ENCODE data around the gene IRF6. TPM values are rescaled to one million over a fixed set of nuclear protein-coding genes. Genes with fewer than 3 reads are reported as not detected.
"Not testable (repeated sequence)": the region's sequence is repeated elsewhere in the genome, so short reads cannot be mapped to it uniquely, and the experiment has no call there.

The IRF6 gene
- total RNA-seq, 1 donor from 2014 or later: 0.74 TPM

DNA sequence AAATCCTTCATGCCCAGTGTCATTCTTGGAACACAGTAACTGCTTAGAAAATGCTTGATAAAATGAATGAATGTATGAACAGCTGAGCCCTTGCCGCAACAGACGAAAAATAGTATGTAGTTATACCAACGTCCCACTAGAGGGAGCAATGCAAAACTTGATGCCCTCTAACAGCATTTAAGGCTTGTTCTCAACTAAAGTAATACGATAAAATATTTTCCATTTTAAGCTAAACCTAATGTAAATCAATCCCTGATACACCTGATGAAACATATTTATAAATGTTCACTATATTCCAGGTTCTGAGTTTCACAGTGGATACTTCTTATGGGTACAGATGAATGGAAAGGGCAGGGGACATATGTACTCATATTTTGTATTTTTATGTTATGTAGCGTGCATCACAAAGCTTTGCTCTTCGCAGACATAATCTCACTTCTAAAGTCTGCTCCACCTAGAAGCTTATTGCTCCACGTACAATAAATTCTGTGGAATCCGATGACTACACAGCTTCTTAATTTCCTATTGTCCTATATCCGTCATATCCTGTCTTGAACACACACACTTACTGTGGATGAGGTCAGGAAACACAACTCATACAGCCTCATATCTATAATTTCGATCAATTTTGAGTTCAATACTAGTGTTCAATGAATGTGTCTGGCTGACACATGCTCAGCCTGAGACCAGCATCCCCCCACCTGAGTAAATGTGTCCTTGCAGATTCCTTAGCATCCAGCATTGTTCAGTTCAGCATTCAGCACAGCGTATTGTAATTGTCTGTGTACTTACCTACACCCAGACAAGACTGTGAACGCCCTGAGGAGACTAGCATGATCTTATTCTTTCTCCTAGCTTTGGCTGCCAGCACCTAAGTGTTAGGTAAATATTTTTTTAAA, 17.4 kb upstream of the IRF6 start:
- DNase-seq (ENCODE audit: low spot score): no peak

DNA sequence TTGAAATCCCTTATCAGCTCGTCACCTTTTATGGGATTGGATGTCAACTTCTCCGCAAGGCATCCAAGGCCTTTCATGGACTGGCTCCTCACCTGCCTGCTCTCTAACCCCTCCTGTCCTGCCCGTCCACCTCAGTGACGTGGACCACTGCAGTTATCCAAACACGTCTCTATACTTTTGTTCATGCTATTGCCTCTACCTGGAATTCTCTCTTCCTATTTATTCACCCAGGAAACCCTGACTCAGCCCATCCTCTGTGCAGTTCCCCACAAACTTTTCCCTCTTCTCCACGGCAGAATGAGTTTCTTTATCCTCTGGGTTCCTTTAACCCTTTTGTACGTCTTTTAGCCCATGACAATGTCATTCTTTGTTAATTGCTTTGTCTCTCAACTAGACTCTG, 16.8 kb upstream of the IRF6 start:
- DNase-seq (ENCODE audit: low spot score): no peak

- no peak for DNase-seq (ENCODE audit: low spot score)
Measured at GRCh38 chr1:209820986-209821385, 15.0 kb upstream of the IRF6 start.

DNA sequence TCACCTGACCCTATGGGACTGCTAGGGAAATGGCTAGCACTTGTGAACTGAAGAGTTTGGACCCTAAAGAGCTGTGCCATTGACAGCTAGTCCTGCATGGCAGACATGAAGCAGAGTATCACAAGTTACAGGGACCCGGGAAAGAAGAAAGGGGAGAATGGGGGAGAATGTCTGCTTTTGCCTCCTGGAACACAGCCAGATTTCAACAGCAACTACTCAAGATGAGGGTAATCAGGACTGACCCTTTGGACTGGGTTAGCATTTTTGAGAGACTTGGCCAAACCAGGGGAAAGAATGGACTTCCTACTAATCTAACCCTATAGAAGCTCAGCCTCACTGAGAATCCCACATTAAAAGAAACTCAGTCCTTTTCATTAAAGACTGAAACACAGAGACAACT, 13.1 kb upstream of the IRF6 start:
- DNase-seq (ENCODE audit: low spot score): no peak

DNA sequence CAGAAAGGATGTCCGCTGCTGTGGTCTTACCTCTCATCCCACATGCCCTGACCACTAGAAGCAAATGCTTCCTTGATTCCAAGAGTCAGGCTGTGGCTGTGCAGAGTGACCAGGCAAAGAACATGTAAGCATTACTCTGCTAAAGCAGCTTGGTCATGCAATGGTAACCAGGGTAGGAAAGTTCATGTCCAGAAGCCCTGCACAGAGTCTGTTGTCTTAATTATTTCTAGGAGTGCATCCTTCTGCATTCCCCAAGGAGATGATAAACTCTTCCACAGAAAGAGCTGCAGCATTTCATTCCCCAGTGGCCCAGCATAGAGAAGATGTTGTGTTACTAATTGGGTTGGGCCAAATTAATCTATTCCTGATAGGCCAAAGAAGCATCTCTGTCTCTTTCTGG, 11.7 kb upstream of the IRF6 start:
- no peak for DNase-seq (ENCODE audit: low spot score)

GRCh38 chr1:209816923-209817322, 11.0 kb upstream of the IRF6 start:
- DNase-seq (ENCODE audit: low spot score): no peak

GRCh38 chr1:209815931-209816341, 10.0 kb upstream of the IRF6 start:
- DNase-seq (ENCODE audit: low spot score): no peak

DNA sequence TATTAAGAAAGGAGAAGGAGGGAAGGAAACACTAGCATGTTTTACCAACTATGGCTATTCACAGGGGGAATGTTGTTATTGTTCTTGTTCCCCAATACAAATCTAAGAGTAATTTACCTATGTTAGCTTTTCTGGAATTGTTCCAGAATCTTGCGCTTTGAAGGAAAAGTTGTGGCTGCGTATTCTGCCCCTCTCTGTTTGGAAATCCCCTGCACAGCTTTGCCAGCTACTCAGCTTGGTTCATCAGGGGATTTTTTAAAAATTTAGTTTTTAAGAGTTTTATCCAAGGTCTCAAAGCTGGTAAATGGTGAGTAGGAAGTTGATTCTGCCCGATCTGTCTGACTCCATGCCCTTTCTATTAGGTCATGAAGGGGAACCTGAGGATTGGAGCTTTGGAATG, 9.5 kb upstream of the IRF6 start:
- DNase-seq (ENCODE audit: low spot score): no peak

- no peak for DNase-seq (ENCODE audit: low spot score)
Measured at GRCh38 chr1:209813902-209814301, 8.0 kb upstream of the IRF6 start.

DNA sequence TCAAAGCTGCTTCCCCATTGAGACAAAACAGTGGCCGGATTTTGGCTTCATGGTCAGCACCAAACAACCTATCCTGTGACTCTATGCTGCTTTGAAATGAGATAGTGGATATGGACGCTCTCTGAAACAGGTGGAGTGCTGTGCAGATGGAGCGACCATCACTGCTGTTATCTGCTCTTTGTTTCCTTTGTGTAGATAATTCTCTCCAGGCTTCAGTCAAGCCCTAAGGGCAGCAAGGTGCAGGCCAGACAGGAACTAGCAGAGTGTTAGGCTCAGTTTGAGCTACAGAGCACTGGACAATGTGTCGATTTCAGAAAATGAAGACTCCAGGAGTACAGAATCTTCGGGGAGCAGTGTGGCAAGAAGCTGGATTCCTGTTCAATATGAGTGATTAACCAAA, 4.8 kb upstream of the IRF6 start:
- DNase-seq (ENCODE audit: low spot score): no peak

GRCh38 chr1:209809611-209810010, 3.7 kb upstream of the IRF6 start:
- no peak for DNase-seq (ENCODE audit: low spot score)

GRCh38 chr1:209808059-209808581, 2.2 kb upstream of the IRF6 start:
- no peak for DNase-seq (ENCODE audit: low spot score)

GRCh38 chr1:209807509-209807908, 1.6 kb upstream of the IRF6 start:
- DNase-seq (ENCODE audit: low spot score): no peak

GRCh38 chr1:209805341-209805781, 581 bp downstream of the IRF6 start:
- DNase-seq (ENCODE audit: low spot score): no peak

DNA sequence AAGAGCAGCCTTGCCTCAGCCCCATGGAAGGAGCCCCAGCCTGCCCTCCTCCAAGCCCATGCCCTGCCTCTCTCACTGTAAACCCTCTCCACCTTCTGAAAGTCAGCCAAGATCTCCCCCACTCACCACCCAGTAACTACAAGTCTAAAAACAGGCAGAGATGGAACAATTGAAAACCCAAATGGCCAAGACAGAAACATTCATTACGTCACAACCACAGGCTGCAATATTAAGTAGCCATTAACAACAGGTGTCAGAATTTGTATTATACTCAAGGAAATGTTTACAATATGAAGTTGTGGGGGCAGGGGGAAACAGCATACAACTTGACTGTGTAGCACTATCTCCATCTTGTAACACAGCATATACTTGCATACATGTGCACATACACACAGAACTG, 2.4 kb downstream of the IRF6 start:
- DNase-seq (ENCODE audit: low spot score): no peak

DNA sequence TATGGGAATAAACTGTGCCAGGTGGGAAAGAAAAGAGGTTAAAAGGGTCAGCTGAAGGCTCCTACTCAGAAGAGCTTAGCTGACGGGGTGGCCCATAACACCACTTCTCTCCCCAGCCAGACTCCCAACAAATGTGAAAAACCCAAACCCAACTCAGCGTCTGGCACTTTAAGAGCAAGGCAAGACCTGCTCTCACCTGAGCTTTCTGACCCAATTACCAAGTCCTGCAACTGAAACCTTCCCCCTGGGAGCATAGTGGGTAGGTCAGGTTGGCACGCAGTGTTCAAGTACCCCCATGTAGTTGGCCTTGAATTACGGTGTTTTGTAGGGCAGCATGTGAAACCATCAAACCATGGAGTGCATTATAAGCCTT, 3.2 kb downstream of the IRF6 start:
- DNase-seq (ENCODE audit: low spot score): no peak

GRCh38 chr1:209802117-209802779, 3.7 kb downstream of the IRF6 start:
- DNase-seq (ENCODE audit: low spot score): no peak

DNA sequence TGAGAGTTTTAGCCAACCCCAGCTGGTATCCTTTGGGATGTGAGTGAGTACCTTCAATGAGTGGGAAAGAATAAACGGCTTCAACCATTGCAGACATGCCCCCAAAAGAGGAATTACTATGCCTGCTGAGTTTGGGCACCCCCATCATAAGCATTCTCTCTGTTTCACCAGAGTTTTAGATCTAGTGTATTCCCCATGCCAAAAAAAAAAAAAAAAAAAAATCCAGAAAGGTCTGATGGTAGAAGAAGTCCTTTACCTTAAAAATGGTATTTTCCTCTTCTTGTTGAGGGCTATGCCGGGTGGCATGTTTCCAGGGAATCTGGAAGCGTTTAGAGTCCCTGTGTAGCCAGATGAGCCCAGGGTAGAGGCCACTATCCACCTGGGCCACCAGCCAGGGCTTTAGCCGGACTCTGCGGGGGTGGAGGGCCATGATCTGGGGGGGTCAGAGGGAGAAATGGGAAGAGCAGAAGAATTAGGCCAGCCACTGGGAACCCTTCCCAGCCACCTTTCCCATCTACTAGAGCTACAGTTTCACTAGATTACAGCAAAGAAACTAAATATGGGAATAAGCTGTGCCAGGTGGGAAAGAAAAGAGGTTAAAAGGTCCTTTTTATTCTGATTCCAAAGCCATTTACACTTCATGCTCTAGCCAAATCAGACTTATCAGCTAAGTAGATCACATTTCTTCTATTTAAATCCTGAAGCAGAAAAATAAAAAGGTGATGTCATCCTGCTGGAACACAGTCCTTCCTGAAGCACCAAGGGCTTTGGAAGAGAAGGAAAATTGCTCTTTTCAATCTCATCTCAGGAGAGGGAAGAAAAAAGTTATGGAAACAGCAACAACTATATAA, 4.7 kb downstream of the IRF6 start:
- no peak for DNase-seq (ENCODE audit: low spot score)

- DNase-seq (ENCODE audit: low spot score): no peak
Measured at GRCh38 chr1:209797978-209798639, 7.8 kb downstream of the IRF6 start.

- DNase-seq (ENCODE audit: low spot score): not testable (repeated sequence)
Measured at GRCh38 chr1:209793711-209794110, 12.2 kb downstream of the IRF6 start.

- no peak for DNase-seq (ENCODE audit: low spot score)
Measured at GRCh38 chr1:209791920-209792319, 14.0 kb downstream of the IRF6 start.
